GM19463 (cell line): ENCODE results near the gene ARHGAP26.
"Not testable (repeated sequence)": the region's sequence is repeated elsewhere in the genome, so short reads cannot be mapped to it uniquely, and the experiment has no call there.

ENCODE experiments used
- ATAC-seq: cut with Tn5 transposase; IDR thresholded peaks from one replicate; pipeline ENCODE4 v1.9.1; 2021; ENCODE audit warnings: mild to moderate bottlenecking, moderate library complexity; ENCODE audit not compliant: unreplicated experiment

Gene ARHGAP26

DNA sequence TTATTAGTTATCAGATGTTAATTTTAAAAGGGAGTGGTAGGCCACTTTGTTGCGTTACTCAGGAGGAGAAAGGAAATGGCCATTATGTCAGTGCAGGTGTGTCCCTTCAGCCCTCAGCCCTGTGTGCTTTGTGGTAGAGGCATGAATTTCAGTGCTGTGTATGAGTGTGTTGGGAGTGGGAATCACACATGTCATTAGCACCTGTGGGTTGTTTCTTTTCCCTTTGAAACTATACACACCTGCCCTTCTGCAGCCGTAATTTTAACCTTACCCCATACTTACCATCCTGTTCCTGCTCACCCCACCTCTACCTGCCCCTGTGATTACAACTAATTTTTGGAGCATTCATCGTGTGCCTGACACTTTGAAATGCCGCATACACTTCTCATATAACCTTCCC is 156.4 kb downstream of the ARHGAP26 start:
- no peak for ATAC-seq

DNA sequence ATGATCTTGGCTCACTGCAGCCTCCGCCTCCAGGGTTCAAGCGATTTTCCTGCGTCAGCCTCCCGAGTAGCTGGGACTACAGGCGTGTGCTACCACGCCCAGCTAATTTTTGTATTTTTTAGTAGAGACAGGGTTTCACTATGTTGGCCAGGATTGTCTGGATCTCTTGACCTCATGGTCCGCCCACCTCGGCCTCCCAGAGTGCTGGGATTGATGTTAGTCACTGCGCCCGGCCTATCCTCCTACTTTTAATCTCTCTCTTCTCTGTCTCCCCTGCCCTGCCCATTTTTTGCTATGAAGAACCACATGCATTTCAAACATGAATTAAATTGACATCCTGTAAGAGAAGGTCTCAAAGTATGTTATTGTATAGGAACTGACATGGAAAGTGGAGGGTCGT is 158.8 kb downstream of the ARHGAP26 start:
- ATAC-seq, result not testable (repeated sequence)

DNA sequence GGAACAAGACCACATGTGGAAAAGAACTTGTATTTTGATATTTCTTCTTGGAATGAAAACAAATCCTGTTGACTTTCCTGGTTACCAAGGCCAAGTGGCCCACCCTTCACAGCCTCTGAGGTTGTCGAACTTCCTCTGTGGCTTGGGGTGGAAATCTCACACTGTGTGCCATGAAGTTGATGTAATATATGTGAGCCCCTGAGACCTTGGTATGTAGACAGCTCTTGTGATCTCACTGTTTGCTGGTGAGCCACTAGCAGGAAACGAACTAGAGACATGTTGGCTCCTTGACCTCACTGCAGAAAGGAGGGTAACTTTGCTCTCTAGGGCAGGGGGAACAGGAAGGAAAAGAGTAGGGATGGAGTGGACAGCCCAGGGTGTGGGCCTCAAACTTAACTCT is 159.4 kb downstream of the ARHGAP26 start:
- no peak for ATAC-seq

DNA sequence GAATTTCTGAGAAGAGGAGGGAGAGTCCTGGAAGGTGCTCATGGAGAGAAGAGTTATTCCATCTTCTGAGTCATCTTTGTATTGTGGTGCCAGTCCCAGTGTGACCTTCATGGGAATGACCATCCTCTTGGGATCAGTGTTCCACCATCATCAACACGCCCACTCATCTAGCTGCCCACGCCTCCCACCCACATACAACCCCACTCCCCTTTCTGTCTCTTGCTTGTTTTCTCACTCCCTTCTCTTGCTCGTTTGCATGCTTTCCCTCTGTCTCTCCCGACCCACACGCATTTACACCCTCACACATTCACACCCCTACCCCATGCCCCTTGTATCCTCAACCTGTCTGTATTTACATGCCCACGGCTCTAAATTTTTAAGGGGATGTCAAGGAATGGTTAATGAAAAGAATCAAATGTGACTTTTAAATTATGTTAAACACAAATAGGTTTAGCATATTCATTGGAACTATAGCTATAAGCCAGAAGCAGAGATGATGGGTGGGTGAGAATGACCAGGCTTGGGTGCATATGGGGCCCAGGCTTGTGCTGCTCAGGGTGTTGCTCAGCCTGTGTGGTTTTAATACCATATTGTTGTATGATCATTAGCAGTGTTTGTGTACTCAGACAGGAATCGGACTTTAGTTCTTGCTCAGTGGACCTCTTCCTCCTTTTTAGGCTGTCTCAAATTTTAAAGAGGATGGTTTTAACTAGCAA is 160.4 kb downstream of the ARHGAP26 start:
- ATAC-seq, result no peak

GRCh38 chr5:142931896-142932686 is 161.9 kb downstream of the ARHGAP26 start:
- no peak for ATAC-seq

DNA sequence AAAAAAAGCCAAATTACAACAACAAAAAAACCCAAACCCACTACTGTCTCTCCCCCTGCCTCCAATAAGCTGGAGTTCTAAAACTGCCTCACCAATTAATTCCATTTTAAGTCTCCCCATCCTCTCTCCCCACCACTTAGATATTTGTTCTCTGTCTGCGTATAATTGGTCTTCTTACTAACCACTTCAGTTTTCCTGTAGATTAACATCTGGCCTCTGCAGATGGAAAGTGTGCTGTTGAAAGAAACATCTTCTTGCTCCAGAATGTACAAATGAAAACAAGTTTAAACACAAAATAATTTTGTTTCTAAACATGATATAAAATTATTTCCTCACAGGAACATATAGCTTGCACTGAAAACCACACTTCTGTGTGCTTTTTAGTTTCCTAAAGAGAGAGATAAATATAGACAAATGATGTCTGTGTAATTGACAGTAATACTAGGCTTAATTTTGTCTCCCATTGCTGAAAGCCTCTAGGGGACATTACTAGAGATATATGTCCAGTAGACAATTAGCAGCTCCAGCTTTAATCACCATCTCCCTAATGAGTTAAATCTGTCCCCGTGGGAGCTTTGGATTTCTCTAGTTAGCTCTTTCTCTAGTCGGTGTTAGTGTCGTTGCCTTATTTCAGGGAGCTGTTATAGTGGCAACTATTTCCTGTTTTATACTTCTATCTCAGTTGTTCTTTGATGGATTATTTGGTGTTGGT is 164.0 kb downstream of the ARHGAP26 start:
- no peak for ATAC-seq

DNA sequence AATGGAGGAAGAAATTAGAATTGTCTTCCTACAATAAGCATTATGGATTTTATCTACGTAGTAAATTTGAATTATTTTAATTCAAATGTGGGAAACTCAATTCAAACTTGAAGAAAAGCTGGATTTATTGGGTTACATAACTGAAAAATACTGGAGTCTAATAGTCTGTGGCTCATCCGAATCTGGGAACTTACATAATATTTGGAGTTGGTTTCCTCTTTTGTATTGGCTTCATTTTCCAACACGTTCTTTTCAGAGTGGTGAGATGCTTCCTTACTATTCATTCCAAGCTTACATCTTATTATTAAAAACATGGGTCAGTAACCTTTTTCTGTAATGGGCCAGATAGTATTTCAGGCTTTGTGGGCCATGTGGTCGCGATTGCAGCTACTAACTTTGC is 164.8 kb downstream of the ARHGAP26 start:
- ATAC-seq, result no peak

DNA sequence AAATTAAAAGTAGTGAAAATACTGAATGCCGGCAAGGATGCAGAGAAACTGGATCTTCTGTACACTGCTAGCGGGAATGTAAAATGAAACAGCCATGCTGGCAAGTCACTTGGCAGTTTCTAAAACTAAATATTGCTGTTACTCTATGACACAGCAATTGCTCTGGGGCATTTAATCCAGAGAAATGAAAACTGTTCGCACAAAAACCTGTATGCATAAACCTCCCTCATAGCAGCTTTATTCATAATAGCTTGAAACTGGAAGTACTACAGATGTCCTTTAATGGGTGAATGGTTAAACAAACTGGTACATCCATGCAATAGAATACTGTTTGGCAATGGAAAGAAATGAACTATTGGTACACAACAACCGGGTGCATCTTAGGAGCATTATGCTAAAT is 167.2 kb downstream of the ARHGAP26 start:
- ATAC-seq, result no peak

- ATAC-seq, result no peak
Measured at GRCh38 chr5:142938266-142938880, 168.2 kb downstream of the ARHGAP26 start.

- ATAC-seq, result no peak
Measured at GRCh38 chr5:142939006-142939405, 168.8 kb downstream of the ARHGAP26 start.

DNA sequence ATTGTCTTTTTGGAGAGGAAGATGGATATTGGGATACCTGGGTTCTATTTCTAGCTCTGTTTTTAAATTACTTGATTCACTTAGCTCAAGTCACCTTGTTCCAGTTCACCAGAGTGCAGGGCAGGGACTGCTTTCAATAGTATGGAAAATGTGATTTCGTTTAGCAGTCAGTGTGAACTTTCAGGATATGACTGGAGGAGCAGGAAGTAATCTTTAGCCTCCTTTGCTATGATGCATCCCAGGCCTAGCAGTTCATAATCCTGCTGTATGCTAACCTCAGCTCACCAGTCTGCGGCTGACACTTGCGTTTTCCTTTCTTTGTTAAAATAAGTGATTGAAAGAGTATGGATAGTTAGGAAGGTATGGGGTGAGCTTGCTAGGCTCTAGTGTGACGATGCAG is 169.7 kb downstream of the ARHGAP26 start:
- no peak for ATAC-seq

GRCh38 chr5:142941245-142941644 is 171.1 kb downstream of the ARHGAP26 start:
- ATAC-seq, result no peak

DNA sequence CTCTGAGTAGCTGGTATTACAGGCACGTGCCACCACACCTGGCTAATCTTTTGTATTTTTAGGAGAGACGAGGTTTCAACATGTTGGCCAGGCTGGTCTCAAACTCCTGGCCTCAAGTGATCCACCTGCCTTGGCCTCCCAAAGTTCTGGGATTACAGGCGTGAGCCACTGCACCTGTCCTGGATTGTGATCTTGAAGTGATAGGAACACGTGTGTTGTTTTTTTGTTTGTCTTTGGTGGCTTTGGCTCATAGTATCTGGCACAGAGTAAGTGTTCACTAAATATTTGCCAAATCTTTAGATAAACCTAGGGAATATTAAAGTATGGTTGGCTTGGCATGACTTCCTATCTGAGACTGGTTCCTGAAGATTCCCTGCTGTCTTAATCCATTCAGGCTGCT is 172.7 kb downstream of the ARHGAP26 start:
- ATAC-seq, result no peak

DNA sequence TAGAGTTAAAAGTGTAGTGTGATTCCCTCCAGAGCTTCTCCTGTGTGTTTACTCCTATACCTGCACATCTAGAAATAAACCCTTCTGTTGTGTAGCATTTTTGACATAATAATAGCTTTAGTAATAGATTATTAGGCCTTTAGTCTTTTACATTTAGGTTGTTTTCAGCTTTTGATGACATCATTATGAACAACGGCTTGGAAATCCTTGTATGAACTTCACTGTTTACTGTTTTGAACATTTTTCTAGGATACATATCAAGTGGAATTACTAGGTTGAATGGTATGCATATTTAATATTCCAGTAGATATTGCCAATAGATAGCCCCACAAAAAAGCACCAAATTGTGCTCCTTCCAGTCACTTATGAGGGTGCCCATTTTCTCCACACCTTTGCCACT is 174.0 kb downstream of the ARHGAP26 start:
- no peak for ATAC-seq

GRCh38 chr5:142945321-142945720 is 175.1 kb downstream of the ARHGAP26 start:
- no peak for ATAC-seq

GRCh38 chr5:142945845-142946244 is 175.7 kb downstream of the ARHGAP26 start:
- no peak for ATAC-seq

DNA sequence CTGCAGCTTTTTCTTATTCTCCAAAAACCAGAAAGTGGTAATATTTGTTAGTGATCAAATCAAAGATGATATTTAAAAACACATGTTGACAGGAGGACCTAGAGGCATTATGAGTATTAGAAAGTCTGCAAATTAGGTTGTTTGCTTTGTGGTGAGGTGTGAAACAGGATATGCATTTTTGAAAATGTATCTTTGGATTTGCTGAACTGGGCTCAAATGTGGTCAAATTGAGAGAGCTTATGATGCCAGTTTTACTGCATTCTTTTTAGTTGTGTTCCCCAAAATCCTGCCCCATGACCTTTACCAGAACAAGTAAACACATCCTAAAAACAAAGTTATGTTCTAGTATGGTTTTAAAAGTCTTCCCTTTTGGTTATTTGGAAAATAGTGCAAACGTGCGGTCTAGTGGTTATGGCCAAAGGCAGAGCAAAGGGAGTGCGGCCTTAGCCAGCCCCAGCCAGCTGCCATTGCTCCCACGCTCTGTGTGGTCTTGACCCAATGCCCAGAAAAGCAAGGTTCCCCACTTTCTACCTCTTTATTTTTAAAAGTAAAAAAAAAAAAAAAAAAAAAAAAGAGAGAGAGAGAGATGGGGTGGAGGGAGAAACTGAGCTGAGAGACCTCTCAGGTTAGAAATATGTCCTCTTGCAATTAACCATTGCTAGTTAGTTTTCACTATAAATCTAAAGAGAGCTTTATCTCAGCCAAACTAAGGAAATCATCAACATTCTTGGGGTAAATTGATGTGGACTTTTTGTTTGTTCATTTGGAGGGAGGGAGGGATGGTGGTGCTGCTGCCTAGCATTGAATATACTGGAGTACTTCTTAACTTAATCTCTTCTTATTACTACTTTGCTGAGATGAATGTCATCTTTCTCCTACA is 176.6 kb downstream of the ARHGAP26 start:
- ATAC-seq, result no peak

DNA sequence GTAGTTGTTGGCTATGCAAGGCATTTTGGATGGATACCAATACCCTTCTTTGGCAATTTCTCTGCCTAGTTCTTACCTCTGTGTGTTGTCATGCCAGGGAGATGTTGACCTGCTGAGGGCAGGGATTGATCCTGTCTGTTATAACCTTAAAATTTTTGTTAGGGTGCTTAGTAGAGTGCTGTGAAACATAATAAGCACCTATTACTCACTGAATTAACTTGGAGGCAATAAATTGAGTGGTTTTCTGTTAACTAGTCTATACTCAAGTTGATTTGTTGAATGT is 177.2 kb downstream of the ARHGAP26 start:
- no peak for ATAC-seq

DNA sequence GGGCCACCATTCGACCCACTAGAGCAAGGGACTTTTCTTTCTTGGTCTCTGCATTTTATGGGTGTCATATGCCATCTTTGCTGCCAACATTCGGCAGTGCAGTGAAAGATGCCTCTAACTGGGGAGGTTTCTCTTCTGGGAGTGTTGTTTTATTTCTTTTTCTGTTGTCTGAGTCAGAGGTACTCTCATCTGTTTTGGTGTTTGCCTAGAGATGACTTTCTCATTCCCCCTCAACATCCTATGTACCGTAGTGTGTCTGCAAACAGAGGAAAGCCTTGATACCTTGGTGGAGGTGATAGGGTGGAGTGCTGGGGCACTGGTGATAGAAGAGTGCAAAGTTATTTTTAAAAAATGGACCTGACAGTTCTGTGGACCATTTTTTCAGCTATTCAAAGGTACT is 182.1 kb downstream of the ARHGAP26 start:
- no peak for ATAC-seq

GRCh38 chr5:142952871-142953270 is 182.7 kb downstream of the ARHGAP26 start:
- ATAC-seq, result not testable (repeated sequence)

- no peak for ATAC-seq
Measured at GRCh38 chr5:142954455-142954854, 184.3 kb downstream of the ARHGAP26 start.
